ENCODE measurements around the gene SLC25A11.
A peak's percentile ranks its signal among the peaks of the same experiment; 100 is the strongest.
"Not testable (repeated sequence)": the region's sequence is repeated elsewhere in the genome, so short reads cannot be mapped to it uniquely, and the experiment has no call there.

Gene SLC25A11

GRCh38 chr17:4934173-4934979 lies 5.5 kb downstream of the SLC25A11 start:
- TF ChIP-seq, protein P1, sequence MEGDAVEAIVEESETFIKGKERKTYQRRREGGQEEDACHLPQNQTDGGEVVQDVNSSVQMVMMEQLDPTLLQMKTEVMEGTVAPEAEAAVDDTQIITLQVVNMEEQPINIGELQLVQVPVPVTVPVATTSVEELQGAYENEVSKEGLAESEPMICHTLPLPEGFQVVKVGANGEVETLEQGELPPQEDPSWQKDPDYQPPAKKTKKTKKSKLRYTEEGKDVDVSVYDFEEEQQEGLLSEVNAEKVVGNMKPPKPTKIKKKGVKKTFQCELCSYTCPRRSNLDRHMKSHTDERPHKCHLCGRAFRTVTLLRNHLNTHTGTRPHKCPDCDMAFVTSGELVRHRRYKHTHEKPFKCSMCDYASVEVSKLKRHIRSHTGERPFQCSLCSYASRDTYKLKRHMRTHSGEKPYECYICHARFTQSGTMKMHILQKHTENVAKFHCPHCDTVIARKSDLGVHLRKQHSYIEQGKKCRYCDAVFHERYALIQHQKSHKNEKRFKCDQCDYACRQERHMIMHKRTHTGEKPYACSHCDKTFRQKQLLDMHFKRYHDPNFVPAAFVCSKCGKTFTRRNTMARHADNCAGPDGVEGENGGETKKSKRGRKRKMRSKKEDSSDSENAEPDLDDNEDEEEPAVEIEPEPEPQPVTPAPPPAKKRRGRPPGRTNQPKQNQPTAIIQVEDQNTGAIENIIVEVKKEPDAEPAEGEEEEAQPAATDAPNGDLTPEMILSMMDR (IDR thresholded peaks at IDR 0.05; ENCODE audit: low read depth, low read length): peak; percentile 41
- Histone ChIP-seq H3K36me3 (no peaks in the 10 kb centered on the region; the same call in 1 of the 2 replicates), H3K9me3 (no peaks in the 10 kb centered on the region), H3K27me3 (no peaks in the 10 kb centered on the region), H3K4me1 (no peaks in the 10 kb centered on the region), H3K4me3 (ENCODE audit: low read depth, low read length) (no peak overlapping the region)
- DNase-seq: peak; percentile 37

DNA sequence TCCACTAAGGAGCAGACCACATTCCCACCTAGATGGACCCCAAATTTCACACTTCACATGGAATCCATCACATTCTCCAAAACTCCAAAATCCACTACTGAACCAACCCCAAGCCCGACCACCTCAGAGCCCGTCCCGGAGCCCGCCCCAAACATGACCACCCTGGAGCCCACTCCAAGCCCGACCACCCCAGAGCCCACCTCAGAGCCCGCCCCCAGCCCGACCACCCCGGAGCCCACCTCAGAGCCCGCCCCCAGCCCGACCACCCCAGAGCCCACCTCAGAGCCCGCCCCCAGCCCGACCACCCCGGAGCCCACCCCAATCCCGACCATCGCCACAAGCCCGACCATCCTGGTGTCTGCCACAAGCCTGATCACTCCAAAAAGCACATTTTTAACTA lies 6.2 kb downstream of the SLC25A11 start:
- TF ChIP-seq, protein P1 (IDR thresholded peaks at IDR 0.05; ENCODE audit: low read depth, low read length): no peak
- Histone ChIP-seq H3K9me3 (no peaks in the 10 kb centered on the region), H3K36me3 (no peaks in the 10 kb centered on the region; the same call in 1 of the 2 replicates), H3K27me3 (no peaks in the 10 kb centered on the region), H3K4me3 (ENCODE audit: low read depth, low read length) (no peak overlapping the region), H3K4me1 (no peaks in the 10 kb centered on the region)
- DNase-seq: no peak

GRCh38 chr17:4932756-4933155 lies 7.1 kb downstream of the SLC25A11 start:
- TF ChIP-seq, protein P1 (IDR thresholded peaks at IDR 0.05; ENCODE audit: low read depth, low read length): no peak
- H3K4me1 ChIP-seq: no peaks in the 10 kb centered on the region
- no peak for DNase-seq
- H3K4me3 ChIP-seq (ENCODE audit: low read depth, low read length): no peak overlapping the region
- H3K9me3 ChIP-seq: no peaks in the 10 kb centered on the region
- no peaks in the 10 kb centered on the region for H3K27me3 ChIP-seq
- no peaks in the 10 kb centered on the region for H3K36me3 ChIP-seq

DNA sequence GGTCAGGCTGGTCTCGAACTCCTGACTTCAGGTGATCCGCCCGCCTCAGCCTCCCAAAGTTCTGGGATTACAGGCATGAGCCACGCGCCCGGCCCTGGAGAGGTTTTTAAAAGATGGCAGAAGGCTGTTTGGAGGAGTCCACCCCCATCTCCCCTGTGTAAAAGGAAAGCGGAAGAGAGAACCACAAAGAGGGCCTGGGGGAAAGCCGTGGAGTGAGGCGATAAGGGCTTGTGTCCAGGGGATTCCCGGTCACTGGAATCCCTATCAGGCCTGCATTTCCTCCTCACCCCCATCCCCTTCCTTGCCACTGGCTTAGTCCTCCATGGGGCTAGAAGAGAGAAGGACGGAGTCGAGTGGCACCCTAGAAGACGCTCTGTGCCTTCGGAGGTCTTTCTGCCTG lies 7.9 kb downstream of the SLC25A11 start, which contains the start of gene GP1BA:
Gene GP1BA, plus strand, starts transcription at position 315 of the 400 bp plus-strand sequence. CDS start 328 bp downstream, outside the sequence.
- TF ChIP-seq, protein P1 (IDR thresholded peaks at IDR 0.05; ENCODE audit: low read depth, low read length): no peak
- H3K9me3 ChIP-seq: no peaks in the 10 kb centered on the region
- DNase-seq: no peak
- no peaks in the 10 kb centered on the region for H3K27me3 ChIP-seq
- no peaks in the 10 kb centered on the region for H3K36me3 ChIP-seq
- H3K4me1 ChIP-seq: no peaks in the 10 kb centered on the region
- H3K4me3 ChIP-seq (ENCODE audit: low read depth, low read length): no peak within 1 kb of the TSS

DNA sequence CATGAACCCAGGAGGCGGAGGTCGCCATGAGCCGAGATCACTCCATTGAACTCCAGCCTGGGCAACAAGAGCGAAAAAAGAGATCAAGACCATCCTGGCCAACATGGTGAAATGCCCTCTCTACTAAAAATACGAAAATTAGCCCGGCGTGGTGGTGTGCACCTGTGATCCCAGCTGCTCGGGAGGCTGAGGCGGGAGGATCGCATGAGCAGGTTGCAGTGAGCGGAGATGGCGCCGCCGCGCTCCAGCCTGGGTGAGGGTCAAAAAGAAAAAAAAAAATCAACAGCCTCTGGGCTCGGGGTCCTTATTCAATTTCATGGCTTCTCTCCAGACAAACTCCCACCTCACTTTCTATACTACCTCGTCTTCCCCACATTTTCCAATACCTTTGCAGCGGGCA lies 11.0 kb downstream of the SLC25A11 start:
- no peak overlapping the region for H3K4me3 ChIP-seq (ENCODE audit: low read depth, low read length)
- H3K36me3 ChIP-seq: no peaks in the 10 kb centered on the region
- no peaks in the 10 kb centered on the region for H3K27me3 ChIP-seq
- H3K4me1 ChIP-seq: no peaks in the 10 kb centered on the region
- TF ChIP-seq, protein P1 (IDR thresholded peaks at IDR 0.05; ENCODE audit: low read depth, low read length): no peak
- no peaks in the 10 kb centered on the region for H3K9me3 ChIP-seq
- no peak for DNase-seq

DNA sequence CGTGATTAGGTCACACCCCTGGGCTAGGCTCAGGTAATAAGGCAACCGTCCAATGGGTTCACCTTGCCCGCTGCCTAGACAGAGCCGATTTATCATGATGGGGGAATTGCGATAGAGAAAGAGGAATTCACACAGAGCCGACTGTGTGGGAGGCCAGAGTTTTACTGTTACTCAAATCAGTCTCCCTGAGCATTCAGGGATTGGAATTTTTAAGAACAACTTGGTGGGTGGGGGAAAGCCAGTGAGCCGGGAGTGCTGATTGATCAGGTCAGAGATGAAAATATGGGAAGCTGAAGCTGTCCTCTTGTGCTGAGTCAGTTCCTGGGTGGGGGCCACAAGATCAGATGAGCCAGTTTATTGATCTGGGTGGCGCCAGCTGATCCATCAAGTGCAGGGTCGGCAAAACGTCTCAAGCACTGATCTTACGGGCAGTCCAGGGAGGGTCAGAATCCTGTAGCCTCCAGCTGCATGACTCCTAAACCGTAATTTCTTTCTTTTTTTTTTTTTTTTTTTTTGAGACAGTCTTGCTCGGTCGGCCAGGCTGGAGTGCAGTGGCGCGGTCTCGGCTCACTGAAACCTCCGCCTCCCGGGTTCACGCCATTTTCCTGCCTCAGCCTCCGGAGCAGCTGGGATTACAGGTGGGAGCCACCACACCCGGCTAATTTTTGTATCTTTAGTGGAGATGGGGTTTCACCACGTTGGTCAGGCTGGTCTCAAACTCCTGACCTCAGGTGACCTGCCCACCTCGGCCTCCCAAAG lies 13.1 kb downstream of the SLC25A11 start:
- not testable (repeated sequence) for H3K27me3 ChIP-seq; H3K9me3 ChIP-seq; DNase-seq; H3K4me1 ChIP-seq; H3K4me3 ChIP-seq (ENCODE audit: low read depth, low read length); H3K36me3 ChIP-seq
